ENCODE measurements around the gene CD180.

GRCh38 chr5:67240846-67241245 lies 44.2 kb upstream of the CD180 start:
- TF ChIP-seq POLR2A (IDR thresholded peaks at IDR 0.05) (no peak), CTCF (IDR thresholded peaks at IDR 0.05 in 4 of 5, conservative IDR thresholded peaks at IDR 0.05 in 1 of 5) (no peak)

Data from gastrocnemius medialis (tissue), 4 donors.